Neural crest cell (in vitro differentiated cells): ENCODE data around the gene RERE. TPM values are rescaled to one million over a fixed set of nuclear protein-coding genes. Genes with fewer than 3 reads are reported as not detected.

Source experiments
- DNase-seq: peaks from one replicate; pipeline ENCODE4 v3.0.0; 2021; ENCODE audit warnings: low read depth, mixed read lengths, low spot score
- H3K27ac Mint-ChIP-seq: one replicate; pipeline ENCODE4 v1.8.0; 2021; ENCODE audit warnings: mild to moderate bottlenecking, mixed read lengths; ENCODE audit not compliant: unreplicated experiment
- H3K27me3 Mint-ChIP-seq: 2 replicates; pipeline ENCODE4 v1.8.0; 2021; ENCODE audit warnings: low read depth, mild to moderate bottlenecking, mixed read lengths
- H3K36me3 Mint-ChIP-seq: 2 replicates; pipeline ENCODE4 v1.8.0; 2021; ENCODE audit warnings: low read depth, mild to moderate bottlenecking, mixed read lengths
- H3K4me1 Mint-ChIP-seq: 2 replicates; pipeline ENCODE4 v1.8.0; 2021; ENCODE audit warnings: mixed read lengths
- H3K4me3 Mint-ChIP-seq: one replicate; pipeline ENCODE4 v1.8.0; 2021; ENCODE audit warnings: mild to moderate bottlenecking, mixed read lengths
- H3K9me3 Mint-ChIP-seq: 2 replicates; pipeline ENCODE4 v1.8.0; 2021; ENCODE audit warnings: mixed read lengths
- CTCF ChIP-seq: fragments of 200-600 bp; sonication (generic); conservative IDR thresholded peaks from 2 replicates; pipeline ENCODE4 v1.5.0; 2021; ENCODE audit warnings: antibody characterized with exemption, mild to moderate bottlenecking
- total RNA-seq: library from RNA; stranded (reverse); gene quantifications from 2 replicates; pipeline ENCODE4 v1.2.1, GENCODE V29; 2021

Gene RERE
- total RNA-seq, 1 donor from 2014 or later, result 122 TPM

- Mint-ChIP-seq H3K27me3 (no peaks in the 10 kb centered on the region), H3K9me3 (no peaks in the 10 kb centered on the region), H3K4me3 (no peak overlapping the region), H3K27ac (no peak overlapping the region), H3K4me1 (peaks cover 41% of the 10 kb centered on the region), H3K36me3 (peaks cover 7% of the 10 kb centered on the region)
- DNase-seq, result no peak
- no peak for TF ChIP-seq CTCF
These were observed 452.7 kb downstream of the RERE start for GRCh38 chr1:8364528-8365442.

GRCh38 chr1:8363767-8364301 lies 453.6 kb downstream of the RERE start:
- no peak for DNase-seq
- Mint-ChIP-seq H3K4me1 (peaks cover 31% of the 10 kb centered on the region), H3K4me3 (no peak overlapping the region), H3K27me3 (no peaks in the 10 kb centered on the region), H3K9me3 (no peaks in the 10 kb centered on the region), H3K36me3 (peaks cover 7% of the 10 kb centered on the region), H3K27ac (no peak overlapping the region)
- TF ChIP-seq CTCF, result no peak

- no peak for DNase-seq
- H3K4me3 Mint-ChIP-seq, result no peak overlapping the region
- TF ChIP-seq CTCF, result no peak
- no peaks in the 10 kb centered on the region for H3K27me3 Mint-ChIP-seq
- peaks cover 28% of the 10 kb centered on the region for H3K4me1 Mint-ChIP-seq
- peaks cover 7% of the 10 kb centered on the region for H3K36me3 Mint-ChIP-seq
- H3K9me3 Mint-ChIP-seq, result no peaks in the 10 kb centered on the region
- no peak overlapping the region for H3K27ac Mint-ChIP-seq
These were observed 454.2 kb downstream of the RERE start for GRCh38 chr1:8363186-8363766.

GRCh38 chr1:8362701-8363101 lies 454.7 kb downstream of the RERE start:
- H3K36me3 Mint-ChIP-seq, result peaks cover 7% of the 10 kb centered on the region
- H3K27me3 Mint-ChIP-seq, result no peaks in the 10 kb centered on the region
- H3K27ac Mint-ChIP-seq, result no peak overlapping the region
- H3K4me3 Mint-ChIP-seq, result no peak overlapping the region
- no peak for TF ChIP-seq CTCF
- no peaks in the 10 kb centered on the region for H3K9me3 Mint-ChIP-seq
- no peak for DNase-seq
- peaks cover 22% of the 10 kb centered on the region for H3K4me1 Mint-ChIP-seq

GRCh38 chr1:8361198-8361849 lies 456.1 kb downstream of the RERE start:
- no peak for DNase-seq
- Mint-ChIP-seq H3K27ac (peak overlapping the region; percentile 91), H3K36me3 (peaks cover 11% of the 10 kb centered on the region), H3K4me3 (no peak overlapping the region), H3K9me3 (no peaks in the 10 kb centered on the region), H3K27me3 (no peaks in the 10 kb centered on the region), H3K4me1 (peaks cover 10% of the 10 kb centered on the region)
- no peak for TF ChIP-seq CTCF
